Measurements from ENCODE around the gene TTC23L.

GRCh38 chr5:34915856-34916192 is 76.9 kb downstream of the TTC23L start:
- TF ChIP-seq CTCF (conservative IDR thresholded peaks at IDR 0.05; ENCODE audit: low read length), result no peak
- TF ChIP-seq EZH2phosphoT487 (IDR thresholded peaks at IDR 0.05; ENCODE audit: borderline replicate concordance), result no peak
